ENCODE measurements around the gene SLC4A11.
A peak's percentile ranks its signal among the peaks of the same experiment; 100 is the strongest.

The SLC4A11 gene

DNA sequence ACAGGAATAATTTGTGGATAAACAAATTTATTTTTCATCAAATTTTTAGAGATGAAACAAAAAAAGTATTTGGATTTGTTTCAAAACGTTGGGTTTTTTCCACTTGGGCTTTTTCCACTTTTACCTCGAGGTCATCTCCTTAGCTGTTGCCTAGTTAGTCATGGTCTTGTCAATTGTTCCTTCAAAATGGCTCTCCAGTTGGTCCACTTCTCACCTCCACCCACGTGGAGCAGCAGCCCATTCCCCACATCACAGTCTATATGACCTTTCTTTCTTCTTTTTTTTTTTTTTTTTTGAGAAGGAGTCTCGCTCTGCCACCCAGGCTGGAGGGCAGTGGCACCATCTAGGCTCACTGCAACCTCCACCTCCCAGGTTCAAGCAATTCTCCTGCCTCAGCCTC lies 6.7 kb upstream of the SLC4A11 start:
- no peak for DNase-seq

DNA sequence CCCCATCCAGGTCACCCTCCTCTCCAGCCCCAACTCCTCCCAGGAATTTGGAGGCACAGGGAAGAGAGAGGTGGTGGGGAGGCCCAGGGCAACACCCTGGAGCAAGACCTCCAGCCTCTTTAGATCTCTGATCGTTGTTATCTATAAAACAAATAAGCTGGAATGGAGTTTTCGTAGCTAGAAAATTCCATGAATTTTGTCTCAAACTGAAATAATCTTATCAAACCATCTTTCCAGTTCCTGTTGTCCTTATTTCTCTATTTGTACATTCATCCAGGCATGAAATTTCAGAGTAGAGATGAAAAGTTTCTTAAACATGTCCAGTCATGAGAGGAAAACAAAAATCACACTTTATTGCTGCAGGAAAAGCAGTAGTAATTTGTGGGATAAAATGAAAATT lies 6.2 kb upstream of the SLC4A11 start:
- DNase-seq, result no peak

DNA sequence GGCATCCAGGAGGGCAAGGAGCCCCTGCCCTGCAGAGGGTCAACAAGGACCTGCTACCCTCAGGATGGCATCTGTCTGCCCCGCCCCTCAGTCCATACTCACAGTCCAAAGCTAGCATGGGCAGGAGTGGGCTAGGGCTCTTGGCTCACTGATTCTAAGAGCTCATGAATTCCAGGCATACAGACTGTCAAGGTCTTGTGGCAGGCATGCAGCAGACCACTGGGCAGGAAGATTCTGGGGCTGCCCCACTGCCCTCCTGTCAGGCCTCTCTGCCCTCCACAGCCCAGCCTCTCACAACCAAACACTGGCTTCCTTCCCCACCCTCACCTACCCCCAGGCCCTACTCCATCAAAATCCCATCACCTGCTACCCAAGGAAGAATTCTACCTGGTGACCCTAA lies 5.6 kb upstream of the SLC4A11 start:
- no peak for DNase-seq

DNA sequence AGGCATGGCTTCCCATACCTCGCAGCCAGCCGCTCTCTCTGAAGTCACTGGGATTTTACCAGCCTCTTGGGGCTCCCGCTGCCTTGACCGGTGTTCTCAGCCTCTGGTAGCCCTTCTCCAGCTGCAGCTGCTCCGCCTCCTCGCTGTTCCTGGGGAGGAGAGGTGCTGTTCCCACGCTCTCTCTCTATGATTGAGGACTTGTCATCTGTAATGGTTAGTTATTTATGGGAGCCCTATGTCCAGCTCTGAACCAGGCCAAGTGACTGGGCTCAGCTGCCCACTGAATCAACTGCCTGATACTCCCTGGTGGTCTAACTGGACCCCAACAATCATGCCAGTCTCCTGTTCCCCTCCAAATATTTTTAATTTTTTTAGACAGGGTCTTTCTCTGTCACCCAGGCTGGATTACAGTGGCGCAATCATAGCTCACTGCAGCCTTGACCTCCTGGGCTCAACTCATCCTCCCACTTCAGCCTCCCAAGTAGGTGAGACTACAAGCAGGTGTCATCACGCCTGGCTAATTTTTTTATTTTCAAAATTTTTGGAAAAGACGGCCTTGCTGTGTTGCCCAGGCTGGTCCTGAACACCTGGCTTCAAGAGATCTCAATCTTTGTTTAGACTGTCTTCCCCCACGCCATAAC lies 4.8 kb upstream of the SLC4A11 start:
- no peak for DNase-seq

DNA sequence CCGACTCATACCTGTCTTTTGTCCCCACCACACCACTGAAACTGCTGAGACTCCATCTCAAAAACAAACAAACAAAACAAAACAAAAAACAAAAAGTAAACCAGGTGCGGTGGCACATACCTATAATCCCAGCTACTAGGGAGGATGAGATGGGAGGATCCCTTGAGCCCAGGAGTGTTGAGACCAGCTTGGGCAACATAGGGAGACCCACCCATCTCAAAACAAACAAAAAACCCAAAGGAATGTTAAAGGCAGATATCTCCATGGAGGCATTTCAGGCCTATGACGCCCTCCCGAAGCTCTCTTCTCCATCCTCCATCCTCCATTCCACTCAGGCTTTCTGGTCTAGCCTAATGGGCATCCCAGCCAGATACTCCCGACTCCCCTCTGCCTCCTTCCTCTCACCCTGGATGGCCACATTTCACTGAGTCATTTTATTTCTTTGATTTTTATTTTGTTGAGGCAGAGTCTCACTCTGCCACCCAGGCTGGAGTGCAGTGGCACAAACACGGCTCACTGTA lies 3.2 kb upstream of the SLC4A11 start:
- no peak for DNase-seq

DNA sequence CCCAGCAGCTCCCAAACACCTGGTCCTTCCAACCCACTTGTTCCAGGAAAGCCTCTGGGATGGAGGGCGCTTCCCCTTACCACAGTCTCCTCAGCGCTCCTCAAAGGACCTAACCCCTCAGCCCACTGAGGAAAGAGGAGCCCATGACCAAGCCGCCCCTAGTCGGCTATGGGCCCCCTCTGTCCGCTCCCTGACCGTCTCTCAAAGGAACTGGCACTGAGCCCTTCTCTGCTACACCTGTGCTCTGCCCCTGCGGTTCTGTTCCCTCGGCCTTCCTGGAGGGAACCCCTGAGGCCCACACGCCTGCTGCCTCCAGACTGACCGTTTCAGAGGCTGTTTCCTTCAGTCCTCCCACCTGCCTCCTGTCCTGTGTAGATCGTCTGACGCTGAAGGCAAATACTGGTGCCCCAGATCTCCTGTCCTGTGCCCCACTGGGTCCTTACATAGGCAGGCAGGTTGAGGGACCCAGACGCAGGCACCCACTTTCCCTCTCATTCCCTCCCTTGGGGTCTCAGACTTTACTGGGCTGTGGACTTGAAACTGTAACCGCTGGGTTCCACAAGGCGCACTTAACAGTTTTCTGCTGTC lies 1.9 kb upstream of the SLC4A11 start:
- DNase-seq, result no peak

DNA sequence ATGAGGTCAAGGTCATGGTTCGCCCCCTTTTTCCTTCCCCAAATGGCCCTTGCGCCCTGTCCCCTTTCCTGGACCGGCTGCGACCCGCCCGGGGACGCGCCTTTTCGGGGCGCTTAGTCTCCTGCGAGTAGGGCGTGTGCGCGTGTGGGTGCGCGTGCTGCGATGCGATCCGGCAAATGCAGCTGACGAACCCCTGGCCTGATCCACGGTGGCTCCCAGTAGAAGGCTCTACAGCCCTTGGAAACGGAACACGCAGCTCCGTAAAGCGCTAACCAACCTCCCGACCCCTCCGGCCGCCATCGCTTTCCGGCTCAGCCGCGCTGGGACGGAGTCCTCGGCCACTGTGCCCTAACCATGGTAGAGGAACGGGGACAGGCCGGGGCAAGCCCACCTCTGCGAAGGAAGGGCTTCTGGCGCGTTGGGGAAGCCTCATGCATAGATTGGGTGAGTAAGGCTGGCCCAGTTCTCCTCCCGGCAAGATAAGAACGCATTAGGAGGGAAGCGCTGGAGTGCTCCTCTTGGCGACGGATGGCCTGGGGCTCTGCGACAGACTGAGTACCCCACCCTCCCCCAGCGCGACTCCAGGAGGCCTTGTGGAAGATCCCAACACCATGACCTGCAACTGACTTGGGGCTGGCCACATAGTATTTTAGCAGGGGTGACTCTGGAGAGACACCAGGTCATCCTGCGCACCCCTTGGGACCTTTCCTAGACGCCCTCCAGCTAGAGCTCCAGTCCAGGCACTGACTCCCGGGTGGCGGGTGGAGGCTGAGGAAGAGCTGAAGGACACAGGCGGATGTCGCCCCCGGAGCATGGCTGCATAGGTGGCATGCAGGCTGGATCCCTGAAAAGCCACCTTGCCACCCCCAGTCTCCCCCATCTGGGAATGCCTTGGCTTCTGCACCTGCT lies 1.1 kb upstream of the SLC4A11 start:
- peak; percentile 27 to 57 (median 36) for DNase-seq

DNA sequence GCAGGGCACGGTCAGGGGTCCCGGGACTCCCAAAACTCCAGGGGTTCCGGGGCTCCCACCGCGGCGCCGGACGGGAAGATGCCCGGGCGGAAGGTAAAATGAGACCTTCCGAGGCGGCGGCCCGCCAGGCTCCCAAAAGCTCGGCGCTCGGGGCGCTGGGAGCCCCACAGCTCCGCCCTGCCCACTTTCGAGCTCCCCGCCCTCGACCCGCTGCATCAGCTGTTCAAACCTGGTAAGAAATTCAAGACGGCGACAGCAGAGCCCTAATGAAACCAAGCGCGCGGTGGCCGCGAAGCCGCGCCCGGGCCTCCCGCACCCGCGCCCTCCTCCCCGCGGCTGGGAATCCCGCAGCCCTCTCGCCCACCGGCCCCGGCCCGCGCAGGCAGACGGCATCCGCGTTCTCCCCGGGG lies 369 bp downstream of the SLC4A11 start:
- peak; percentile 13 to 62 (median 40) for DNase-seq

DNA sequence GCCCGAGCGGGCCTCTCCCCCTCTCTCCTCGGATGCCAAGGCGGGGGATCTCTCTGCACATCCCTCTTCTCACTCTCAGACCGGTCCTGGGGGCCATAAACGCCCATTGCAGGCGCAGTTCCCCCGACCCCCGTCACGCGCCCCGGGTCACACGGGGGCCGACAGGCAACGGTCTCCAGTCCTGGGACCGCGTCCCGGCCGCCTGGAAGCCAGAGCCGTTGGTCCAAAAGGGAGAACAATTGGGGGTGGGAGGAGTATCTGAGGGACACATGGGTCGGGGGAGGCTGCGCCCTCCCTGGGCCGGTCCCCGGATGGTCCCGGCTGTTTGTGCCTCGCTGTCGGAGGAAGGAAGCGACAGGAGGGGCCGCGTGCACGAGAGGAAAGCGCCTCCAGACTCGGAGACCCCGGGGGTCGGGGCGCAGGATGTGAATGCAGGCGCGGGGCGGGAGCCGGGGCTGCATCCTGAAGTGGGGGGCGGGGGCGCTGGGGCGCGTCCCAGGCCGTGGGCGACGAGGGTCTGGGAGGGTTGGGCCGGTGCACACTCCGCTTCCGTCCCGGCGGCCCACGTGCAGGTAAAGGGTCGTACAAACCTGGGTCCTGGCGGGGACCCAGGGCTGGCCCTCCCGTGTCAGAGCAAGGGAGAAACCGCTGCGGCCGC lies 903 bp downstream of the SLC4A11 start:
- no peak for DNase-seq

DNA sequence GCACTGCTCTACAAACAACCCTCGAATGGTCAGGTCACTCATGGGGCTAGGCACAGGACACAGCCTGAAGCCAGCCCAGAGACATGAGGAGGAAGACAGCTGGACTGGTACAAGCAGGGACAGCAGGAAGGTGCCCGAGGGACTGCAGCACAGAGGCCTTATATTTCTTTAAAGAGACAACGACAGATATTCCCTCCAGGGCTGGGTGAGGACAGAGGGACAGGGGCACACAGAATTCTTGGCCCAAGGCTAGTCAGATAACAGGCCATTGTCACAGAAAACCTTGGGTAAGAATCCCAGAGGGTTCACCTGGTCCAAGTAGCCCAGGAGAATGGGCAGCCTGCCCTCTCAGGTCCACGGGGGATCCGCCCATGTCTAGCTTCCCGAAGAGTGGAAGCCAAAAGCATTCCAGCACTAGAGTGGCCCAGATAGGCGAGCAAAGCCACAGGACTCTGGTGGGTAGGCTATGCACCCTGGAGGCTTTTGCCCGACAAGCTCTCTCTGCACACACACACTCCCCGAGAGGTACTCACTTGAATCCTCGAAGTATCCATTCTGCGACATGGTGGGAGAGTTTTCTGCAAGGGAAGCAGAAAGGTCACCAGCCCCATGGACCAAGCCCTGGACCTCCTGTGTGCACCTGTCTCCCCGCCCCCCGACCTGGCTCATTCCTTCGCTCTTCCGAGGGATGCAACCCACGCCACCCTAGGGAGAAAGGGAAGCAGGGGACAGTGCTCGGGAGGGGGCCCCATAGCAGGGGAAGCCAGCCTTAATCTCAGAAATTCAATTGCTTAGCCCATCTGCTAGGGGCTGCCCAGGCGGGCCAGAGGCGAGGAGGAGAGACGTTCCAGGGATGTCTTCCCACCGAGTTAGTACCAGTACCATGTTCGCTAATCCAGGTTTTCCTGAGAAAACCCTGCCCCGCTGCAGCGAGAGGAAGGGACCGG lies 1.7 kb downstream of the SLC4A11 start:
- no peak for DNase-seq

DNA sequence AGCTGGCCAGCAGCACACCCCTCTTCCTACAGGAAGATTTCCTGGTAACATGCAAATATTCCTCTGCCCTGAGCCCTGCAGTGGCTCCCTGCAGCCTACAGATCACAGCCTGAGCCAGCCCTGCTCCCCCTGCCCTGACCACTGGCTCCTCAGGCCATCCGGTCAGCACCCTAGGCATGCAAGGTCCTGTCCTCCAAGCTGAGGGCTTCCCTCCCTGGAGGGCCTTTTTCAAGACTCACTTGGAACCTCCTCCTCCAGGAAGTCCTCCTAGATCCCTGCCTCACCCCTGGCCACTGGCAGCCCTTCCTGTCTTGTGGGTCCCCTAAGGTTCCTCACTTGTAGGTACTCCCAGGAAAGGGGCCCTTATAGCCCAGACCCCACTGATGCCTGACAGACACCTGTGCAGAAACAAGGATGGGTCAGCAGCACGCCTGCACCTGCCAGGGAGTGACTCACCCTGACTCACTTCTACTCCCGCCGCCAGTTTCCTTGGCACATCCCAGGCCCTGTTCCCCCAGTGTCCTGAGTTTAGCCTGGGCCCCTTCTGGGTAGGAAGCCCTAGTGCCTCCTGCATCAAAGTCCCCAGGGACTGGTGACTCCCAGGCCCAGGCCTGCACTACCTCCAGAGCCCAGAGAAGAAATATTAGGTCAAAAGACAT lies 3.2 kb downstream of the SLC4A11 start:
- no peak for DNase-seq

DNA sequence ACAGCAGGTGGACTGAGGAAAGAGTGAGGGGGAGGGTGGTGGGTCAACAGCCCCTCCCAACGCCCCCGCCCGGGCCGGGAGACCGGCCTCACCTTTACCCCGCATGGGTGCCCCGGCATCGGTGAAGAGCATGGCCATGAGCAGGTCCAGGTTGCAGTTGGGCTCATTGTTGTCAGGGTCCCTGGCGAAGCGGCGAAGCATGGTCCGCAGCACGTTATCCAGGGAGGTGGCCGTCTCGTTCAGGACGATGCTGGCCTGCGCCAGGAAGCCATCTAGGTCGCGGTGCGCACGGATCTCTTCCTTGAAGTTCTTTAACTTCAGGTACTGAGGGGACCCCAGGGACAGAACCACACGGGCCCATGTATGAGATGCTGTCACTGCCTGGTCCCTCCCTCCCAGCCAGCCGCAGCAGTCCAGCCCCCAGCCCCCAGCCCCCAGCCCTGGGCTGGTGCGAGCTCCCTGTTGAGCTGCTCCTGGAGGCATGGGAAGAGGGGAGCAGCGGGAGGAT lies 4.9 kb downstream of the SLC4A11 start:
- no peak for DNase-seq

DNA sequence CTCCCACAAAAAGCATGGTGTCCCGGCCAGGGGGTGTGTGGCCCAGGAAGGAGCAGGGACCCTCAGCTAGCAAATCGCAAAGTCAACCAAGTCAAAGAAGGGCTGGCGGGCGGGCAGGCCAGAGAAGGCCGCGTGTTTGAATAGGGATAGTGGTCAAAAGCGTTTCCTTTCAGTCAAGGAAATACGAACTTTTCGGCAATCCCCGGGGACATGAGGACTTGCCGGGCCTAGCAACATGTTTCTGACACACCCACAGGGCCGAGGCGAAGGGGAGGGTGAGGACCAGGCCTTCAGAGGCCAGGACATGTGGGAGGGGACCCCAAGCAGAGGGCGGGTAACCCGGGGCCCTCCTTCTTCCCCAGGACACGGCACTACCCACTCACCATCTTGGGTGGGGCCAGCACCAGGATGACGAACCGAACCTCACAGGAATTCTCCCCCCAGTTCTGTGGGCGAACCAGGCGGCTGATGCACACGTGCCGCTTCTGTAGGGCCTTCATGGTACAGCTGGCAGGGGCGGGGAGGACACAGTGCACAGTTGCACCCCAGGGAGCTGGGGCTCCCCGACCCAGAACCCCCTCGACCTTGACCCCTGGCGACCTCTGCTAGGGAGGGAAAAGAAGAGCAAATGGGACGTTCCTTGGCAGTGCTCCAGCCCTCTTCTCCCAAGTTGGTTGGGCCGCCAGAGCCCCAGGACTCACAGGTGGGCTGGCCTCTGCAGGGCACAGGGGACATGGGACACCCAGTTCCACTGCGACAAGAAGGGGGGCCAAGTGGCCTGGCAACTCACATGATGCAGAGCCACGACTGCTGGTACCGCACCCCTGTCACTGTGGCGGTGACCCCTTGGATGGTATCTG lies 5.6 kb downstream of the SLC4A11 start:
- DNase-seq, result no peak

DNA sequence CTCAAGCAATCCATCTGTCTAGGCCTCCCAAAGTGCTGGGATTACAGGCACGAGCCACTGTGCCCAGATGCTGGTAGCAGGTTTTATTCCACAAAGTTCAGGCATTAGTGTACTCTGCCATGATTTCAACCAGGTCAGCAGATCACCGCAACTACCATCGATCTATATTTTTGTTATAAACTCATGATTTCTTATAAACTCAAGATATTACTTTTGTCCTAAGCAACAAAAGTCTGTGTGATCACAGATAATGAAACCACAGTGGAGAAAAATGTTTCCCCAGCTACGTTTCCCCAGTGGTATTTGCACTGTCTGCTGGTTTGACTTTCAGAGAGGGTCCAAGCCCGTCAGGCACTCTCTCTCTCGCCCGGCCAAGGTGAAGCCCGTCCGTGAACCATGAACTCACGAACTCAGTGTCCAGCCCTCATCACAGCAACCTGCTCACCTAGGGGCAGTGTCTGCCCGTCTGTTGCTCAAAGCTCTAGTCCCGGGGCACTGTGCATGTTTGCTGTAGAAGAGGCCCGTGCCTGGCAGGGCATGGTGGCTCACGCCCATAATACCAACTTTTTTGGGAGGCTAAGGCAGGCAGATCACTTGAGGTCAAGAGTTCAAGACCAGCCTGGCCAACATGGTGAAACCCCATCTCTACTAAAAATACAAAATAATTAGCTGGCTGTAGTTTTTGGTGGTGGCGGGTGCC lies 7.0 kb downstream of the SLC4A11 start:
- DNase-seq, result no peak

DNA sequence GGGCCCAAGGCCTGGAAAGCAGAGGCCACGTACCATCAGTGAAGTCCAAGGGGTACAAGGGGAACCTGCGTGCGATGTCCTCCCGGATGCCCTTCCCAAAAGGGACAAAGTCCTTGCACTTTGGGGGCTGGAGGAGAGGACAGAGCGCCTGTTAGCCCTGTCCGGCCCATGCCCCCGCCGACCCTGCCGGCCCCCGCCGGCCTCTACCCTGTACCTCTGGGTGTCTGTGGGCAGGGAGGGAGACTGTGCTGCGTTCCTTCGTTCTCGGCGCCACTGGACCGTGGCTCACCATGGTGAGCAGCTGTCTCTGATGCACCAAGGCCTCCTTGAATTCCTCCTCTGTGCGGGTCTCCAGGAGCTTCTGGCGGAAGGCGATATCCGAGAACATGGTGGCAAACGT lies 7.9 kb downstream of the SLC4A11 start:
- DNase-seq, result no peak

DNA sequence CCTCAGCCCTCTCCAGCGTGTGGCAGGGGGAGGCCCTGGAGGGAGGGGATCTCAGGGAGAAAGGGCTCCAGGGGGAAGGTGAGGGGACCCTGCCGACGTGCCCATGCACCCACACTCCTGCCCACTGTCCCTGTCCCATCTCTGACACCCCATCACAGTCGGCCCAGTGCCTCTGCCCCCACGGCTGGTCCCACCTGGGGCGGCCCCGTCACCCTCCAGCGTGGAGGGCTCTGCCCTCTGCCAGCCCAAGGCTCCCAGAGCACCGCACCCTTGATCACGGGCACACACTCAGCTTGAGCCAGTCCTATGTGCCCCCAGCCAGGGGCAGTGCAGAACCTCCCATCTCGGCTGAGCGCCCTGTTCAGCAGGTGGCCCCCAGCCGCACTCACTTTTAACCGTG lies 9.2 kb downstream of the SLC4A11 start:
- DNase-seq, result no peak

DNA sequence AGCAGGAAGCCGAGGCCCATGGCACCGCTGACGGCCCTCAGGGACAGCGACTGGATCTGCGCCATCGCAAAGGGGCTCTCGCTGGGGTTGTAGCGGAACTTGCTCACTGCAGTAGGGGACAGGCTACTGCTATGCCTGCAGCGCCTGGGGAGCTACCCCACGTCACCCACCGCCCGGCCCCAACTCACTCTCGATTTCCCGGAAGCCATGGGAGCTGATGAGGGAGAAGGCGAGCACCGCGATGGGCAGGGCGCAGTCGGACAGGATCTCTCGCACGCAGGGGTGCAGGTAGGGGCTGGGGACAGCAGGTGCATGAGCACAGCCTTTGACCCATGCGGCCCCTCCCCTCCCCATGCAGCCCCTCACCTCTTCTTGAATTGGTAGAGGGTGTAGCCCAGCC lies 9.8 kb downstream of the SLC4A11 start:
- DNase-seq, result no peak

DNA sequence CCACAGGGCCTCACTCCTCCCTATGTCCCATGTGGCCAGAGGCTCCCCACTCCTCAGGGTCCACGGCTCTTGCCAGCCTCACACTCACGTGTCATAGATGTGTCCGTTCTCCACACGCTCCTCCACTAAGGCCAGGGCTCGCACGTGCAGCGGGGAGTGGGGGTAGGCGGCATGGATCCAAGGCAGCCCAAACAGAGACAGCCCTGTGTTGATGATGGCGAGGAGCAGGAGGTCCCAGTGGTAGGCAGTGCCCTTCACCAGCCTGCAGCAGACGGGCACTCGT lies 10.3 kb downstream of the SLC4A11 start:
- no peak for DNase-seq

DNA sequence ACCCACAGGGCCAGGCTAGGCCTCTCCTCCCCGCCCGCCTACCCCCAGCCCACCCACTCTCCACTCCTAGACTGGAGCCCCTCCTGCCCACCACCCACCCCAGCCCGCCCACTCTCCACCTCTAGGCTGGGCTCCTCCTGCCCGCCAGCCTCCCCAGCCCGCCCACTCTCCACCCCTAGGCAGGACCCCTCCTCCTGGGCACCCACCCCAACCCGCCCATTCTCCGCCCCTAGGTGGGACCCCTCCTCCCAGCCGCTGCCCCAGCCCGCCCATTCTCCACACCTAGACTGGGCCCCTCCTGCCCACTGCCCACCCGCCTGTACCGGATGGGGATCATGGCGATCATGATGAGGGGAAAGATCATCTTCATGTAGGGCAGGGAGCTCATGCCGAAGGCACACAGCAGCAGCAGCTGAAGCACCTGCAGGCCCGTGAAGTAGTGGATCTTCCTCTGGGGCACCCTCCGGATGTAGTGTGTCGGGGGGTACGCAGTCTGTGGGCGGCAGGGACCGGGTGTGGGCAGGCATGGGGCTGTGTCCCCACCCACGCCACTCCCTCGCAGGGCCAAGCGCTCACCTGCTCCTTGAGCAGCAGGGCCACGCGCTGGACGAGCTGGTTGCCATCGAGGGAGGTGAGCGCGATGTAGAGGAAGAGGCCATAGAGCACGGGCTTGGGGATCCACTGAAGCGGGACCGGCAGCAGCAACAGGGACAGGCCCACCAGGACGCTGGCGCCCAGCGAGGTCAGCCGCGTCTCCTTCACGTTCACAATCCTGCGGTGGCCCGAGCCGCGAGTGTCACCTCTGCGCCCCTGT lies 10.8 kb downstream of the SLC4A11 start:
- DNase-seq, result no peak

Measured in suppressor macrophage (primary cell).